ENCODE measurements around the gene MAP7.

- TF ChIP-seq CTCF (conservative IDR thresholded peaks at IDR 0.05; ENCODE audit: low read depth in 2 of 2), result peak; percentile 42 to 43
- no peak for TF ChIP-seq EZH2 (IDR thresholded peaks at IDR 0.05; ENCODE audit: low read depth, unreplicated experiment)
- no peak for TF ChIP-seq POLR2AphosphoS5 (IDR thresholded peaks at IDR 0.05; ENCODE audit: low read depth)
- peak; percentile 75; the same call in 1 of the 2 replicates for TF ChIP-seq ZNF462 (CRISPR knock-in tag; IDR thresholded peaks at IDR 0.05)
- TF ChIP-seq JUNB (IDR thresholded peaks at IDR 0.05; ENCODE audit: unreplicated experiment), result no peak
- TF ChIP-seq CREB1 (CRISPR knock-in tag; IDR thresholded peaks at IDR 0.05; ENCODE audit: low read depth), result 0 out of 2 replicates have a peak, but pooled peaks have one; percentile 24
- TF ChIP-seq REST (IDR thresholded peaks at IDR 0.05; ENCODE audit: unreplicated experiment), result no peak
- TF ChIP-seq STAT1 (IDR thresholded peaks at IDR 0.05; ENCODE audit: unreplicated experiment), result no peak
- no peak for TF ChIP-seq ETS1 (IDR thresholded peaks at IDR 0.05)
These were observed 23.9 kb downstream of the MAP7 start for GRCh38 chr6:136526196-136526930.
